GM19025 (cell line): ENCODE measurements around the gene SLC25A4.

Source experiments
- ATAC-seq: cut with Tn5 transposase; IDR thresholded peaks from one replicate; pipeline ENCODE4 v1.9.1; 2021; ENCODE audit warnings: mild to moderate bottlenecking, low read depth, moderate library complexity; ENCODE audit not compliant: unreplicated experiment

The SLC25A4 gene

DNA sequence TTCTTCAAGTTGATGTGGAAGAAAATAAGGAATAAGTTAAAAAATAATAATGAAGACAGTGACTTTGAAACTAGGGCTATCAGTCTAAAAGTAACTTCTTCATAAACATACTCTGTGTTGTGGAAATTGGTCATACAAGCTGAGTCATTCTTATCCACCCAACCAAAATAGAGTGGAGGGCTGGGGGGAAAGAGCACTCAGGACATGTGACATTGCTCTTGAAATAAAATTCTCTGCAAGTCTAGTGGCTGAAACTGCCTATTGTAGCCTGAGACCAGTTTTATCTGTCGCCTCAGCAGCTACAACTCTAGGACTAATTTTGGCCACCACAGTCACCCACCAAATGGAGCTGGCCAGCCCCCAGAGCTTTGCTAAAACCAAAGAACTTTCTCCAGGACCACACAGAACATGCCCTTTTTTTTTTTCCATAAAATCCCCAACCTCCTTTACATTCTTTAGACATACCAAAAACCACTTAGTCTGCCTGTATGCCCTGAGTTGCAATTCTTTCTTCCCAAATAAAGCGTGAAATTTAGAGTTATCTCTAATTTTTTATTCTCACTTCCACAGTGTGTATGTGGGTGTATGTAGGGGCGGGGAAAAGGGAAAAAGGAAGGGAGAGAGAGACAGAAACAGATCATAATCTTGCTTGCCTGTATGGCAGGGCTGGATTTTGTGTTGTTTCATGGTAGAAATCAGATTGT lies 23.0 kb upstream of the SLC25A4 start:
- no peak for ATAC-seq

DNA sequence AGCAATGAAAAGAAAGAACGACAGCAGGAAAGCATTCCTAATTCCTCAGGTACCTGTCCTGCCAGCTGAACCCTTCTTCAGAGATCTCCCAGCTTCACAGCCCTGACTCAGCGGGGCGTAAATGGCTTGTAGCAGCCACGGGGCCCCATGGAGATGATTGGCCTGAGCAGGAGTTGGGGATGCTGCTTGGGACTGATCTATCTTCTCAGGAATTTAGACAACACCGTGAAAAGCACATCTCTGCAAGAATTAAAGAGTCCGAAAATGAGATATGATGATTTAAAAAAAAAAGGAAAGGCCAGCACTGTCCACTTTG lies 22.5 kb upstream of the SLC25A4 start:
- no peak for ATAC-seq

DNA sequence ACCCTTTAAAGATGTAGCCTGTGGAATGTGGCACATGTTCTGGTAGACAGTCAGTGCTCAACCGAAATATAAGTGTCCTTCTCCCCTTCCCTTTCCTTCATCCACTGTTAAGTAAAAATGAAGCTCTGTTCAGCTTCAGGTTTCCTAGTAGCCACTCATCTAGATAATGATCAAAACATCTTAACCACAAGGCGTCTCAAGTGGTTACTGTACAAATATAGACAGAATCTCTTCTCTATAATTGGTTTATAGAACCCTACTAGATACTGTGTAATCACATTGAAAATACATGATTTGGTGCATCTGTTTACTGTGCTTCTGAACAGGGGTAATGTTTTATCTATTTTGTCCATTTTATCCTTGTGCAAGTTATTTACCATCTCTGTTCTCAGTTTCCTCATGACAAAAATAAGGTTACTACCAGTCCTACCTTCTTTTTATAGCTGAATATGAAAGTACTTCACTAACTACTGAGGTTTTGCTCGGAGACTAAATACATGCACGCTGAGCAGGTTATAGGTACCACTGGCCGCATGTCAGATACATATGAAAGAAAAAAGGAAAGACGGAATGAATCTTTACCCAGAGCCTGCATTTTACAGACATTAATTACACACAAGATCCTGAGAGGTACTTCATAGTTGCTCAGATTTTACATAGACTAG lies 20.3 kb upstream of the SLC25A4 start:
- ATAC-seq: peak; percentile 74

DNA sequence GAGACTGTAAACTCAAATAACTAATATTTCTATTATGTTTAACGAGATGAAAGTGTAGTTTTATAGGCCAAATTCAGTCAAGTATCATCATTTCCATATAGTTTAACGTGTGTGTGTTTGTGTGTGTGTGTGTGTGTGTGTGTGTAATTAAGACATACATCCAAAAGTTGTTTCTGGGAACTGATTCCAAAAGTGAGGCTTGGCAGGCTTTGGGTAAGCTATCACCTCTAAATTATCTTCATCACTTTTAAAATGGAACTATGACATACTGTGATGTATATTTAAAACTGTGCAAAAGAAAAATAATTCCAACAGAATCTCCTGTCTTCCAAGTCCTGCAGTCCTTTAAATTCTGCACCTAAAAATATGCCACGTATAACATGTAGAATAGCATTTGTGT lies 19.1 kb upstream of the SLC25A4 start:
- ATAC-seq: no peak

DNA sequence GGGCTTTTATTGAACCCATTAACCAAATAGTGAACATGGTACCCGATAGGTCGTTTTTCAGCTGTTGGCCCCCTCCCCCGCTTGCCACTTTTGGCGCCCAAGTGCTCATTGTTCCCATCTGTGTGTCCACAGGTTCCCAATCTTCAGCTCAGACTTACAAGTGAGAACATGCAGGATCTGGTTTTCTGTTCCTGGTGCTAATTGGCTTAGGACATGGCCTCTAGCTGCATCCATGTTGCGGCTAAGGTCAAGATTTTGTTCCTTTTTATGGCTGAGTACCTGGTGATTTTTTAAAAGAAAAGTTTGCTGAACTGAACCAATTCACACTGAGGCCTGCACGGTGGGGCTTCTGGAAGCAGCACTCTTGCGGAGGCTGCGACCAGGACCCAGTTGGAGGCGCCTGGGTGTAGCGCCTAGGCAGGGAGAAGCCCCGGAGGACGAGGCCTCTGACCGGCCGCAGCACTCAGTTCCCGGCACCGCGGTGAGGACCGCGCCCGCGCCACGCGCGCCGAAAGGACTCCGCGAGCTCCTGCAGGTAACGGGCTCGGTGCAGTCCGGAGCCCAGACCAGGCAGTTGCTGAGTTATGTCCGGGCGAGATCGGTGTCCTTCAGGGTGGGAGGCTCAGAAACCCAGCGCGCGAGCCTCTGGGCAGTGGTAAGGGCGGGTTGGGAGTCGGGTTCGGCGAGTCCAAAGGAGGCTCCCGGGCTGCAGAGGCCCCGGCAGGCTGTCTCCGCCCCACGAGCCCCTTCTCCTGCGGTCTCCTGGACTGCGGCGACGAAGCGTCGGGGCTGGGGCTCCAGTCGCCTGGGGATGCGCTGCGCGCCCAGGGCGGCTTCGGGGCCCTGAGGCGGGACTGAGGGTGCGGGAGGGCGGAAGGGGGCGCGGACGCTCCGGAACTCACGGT lies 15.8 kb upstream of the SLC25A4 start:
- ATAC-seq: no peak

DNA sequence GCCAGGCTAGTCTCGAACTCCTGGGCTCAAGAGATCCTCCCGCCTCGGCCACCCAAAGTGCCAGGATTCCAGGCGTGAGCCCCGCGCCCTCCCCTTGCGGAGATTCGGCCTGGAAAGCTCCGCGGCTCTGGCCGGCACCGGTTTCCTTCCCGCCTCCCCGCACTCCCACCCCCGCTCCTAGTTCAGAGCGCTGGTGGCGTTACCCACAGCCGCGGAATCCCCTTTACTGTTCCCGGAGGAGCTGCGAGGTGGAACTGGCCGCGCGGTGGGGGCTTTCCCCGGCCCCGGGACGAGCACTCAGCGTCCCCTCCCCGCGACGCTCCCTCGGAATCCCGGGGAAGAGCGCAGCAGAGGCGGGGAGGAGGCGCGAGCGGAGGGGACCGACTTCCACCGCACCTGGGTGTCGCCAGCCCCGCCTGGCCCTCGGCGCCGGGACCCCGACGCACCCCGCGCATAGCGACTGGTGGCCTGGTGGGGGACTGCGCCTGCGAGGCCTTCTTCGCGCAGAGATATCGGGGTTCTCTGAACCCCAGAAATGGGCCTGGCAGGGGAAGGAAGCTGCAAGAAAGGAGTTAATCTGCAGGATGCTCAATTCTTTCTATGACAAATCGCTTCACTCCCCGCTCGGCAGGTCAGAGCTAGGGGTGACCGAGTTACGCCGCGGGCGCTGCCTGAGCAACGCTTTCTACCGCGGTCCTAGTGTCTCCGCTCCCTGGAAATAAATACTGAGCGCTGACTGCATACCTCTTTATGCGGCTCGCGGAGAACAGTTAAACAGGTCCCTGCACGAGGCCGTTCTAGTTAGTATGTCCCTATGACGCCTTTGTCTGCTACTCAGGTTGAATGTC lies 14.6 kb upstream of the SLC25A4 start:
- no peak for ATAC-seq

DNA sequence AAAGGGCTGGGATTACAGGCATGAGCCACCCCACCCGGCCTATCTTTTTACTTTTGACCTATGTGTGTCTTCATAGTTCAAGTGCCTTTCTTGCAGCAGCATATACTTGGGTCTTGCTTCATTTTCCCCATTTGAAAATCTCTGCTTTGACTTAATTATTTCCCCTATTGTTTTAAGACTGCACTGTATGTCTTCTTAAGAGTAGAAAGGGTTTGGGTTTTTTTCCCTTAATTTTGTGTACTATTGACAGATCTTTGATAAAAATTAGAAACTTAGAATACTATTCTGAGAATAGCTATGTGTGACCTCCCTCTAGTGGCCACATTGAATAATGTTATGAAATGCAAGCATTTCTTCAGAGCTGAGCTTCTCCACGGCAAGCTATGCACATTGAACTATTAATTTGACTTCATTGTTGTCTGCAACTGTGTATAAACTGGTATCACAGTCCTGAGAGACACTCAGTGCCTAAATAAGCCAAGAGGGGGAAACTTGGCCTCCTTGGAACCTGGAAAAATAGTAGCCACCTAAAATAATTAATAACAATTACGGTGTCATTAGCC lies 8.7 kb upstream of the SLC25A4 start:
- no peak for ATAC-seq

DNA sequence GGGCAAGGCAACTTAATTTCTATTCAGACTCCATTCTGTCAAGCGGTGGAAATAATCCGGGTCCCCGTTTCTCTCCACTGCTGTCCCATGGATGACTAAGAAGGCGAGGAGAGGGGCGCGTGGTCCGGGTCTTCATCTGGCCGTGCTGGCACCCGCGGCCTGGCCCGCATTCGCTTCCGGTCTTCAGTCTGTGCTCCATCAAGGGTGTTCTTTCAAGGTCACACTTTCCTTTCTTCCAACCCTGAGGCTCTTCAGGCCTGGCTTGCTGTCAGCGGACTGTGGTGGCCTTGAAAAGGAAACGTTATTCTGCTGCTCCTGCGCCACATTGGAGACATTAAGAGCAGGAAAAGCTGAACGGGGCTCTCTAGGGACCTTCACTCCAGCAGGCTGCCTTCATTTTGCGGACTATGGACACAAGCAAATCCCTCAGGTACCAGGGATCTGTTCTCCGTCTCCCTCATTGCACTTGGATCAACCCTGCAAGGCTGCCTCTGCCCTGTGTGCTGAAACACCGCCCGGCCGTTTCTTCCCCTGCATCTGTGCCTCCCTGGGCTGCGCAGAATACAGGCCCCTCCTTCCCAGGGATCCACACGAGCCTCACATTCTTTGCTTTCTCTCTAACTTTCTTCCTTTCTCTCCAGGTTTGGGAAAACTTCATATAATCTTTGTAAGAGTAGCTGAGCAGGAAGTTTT lies 5.7 kb upstream of the SLC25A4 start:
- ATAC-seq: no peak

DNA sequence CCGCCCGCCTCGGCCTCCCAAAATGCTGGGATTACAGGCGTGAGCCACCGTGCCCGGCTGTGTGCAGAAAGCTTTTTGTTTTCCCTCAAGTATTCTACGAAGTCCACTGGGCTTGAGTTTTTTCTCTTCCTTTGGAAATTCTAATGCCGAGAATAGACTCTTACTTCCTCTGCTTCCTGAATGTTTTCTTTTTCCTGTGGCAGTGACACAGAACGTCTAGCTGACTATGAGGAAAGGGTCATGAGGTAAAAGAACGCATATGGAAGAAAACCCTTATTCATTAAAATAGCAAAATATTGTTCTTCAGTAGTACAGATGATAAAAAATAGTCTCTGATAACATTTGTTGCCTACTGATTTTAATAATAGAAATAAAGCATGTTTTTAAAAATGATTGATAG lies 4.9 kb upstream of the SLC25A4 start:
- no peak for ATAC-seq

DNA sequence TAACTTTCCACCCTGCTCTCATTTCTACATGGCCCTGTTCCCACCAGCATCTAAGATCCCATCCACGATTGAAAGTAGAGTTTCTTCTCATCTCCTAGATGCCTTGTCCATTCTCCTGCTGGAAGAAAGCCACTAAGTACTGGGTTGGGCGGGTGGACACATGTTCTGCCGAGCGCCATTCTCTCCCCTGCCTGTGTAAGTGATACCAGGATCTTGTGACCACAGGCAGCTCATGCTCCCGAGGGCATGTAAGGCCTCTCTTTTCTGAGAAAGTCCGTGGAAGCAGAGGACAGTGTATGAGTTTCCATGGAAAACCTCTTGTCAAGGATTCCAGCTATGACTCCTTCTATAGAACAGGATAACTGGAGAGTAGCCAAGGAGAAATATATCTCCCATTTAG lies 3.3 kb upstream of the SLC25A4 start:
- no peak for ATAC-seq

DNA sequence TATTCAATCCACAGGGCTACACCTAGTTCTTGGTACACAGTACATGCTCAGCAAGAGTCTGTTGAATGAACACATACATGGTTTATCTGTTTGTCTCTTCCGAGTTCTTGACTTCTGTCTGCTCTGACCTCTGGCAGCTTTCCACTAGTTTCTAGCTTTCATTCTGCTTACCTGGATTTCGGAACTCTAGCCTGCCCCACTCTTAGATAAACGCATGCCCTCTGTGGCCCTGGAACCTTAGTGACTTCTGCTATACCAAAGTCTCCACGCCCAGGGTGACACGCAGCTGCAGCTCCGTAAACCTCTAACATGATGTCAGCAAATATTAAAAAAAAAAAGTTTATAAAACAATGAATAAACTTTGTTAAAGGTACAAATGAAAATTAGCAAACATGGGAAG lies 1.3 kb upstream of the SLC25A4 start:
- ATAC-seq: no peak

DNA sequence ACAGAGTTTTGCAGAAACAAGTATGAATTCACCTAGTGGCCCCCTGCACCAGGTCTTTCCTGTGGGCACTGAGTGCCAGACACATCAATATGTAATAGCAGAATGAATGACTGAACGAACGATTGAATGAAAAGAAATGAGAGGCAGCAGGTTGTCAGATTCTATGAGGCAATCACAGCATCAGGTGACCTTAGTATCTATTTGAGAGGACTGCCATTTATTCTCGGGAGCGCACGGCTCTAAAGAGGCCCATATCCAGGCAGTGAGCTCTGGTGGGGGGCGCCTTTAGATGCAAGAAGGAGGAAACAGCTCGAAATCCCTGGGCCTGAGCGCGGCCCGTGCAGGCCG lies 528 bp upstream of the SLC25A4 start:
- no peak for ATAC-seq

DNA sequence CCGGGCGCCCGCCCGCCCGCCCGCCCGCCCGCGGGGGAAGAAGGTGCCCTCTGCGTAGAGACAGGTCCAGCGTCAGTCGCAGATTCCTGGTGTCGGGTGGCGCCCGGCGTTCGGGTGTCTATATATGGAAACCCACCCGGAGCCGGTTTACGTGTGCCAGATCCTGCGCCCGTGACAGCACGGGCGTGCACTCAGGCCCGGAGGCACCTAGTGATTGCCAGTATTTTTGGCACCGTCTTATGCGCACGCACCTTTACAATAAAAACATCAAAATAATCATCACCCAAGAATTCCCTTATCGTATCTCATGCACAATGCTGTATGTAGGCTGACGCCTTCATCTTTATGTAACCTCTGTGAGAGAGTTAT lies 519 bp downstream of the SLC25A4 start:
- ATAC-seq: no peak

DNA sequence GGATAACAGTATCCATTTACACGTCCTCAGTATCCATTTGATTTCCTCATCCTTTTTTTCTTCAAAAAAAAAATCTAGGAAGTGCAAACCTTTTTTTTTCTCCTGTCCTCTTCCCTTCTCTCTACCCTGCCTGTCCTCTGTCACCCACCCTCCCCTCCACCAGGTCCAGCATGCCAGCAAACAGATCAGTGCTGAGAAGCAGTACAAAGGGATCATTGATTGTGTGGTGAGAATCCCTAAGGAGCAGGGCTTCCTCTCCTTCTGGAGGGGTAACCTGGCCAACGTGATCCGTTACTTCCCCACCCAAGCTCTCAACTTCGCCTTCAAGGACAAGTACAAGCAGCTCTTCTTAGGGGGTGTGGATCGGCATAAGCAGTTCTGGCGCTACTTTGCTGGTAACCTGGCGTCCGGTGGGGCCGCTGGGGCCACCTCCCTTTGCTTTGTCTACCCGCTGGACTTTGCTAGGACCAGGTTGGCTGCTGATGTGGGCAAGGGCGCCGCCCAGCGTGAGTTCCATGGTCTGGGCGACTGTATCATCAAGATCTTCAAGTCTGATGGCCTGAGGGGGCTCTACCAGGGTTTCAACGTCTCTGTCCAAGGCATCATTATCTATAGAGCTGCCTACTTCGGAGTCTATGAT lies 1.7 kb downstream of the SLC25A4 start:
- no peak for ATAC-seq

DNA sequence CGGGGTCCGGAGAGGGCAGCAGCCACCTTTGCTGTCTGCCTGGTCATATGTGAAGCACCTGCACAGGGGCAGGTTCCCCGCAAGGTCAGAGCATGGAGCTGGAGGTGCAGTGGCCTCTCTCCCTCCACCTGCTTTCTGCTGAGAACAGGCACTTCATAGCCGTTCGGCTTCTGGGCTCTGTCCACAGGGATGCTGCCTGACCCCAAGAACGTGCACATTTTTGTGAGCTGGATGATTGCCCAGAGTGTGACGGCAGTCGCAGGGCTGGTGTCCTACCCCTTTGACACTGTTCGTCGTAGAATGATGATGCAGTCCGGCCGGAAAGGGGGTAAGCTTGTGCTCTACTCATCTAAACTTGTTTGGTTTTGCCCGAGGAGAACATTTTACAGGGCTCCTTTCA lies 2.5 kb downstream of the SLC25A4 start:
- no peak for ATAC-seq

DNA sequence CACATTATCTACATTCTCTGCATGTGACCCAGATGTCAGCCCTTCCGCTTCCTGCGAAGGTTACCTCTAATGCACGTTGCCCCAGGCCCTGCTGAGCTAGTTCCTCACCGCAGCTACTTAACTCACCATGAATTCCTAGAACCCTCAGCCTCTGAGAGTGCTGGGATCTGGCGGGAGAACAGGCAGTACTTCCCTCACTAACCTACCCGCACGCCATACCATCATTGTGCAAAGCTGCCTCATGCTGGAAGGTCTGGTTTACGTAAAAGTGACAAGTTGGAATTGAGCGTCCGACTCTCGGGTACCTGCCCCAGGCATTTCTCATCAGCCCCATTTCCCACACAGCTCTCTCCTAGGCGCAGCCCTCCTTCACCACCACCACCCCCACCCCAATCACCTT lies 6.3 kb downstream of the SLC25A4 start:
- no peak for ATAC-seq

DNA sequence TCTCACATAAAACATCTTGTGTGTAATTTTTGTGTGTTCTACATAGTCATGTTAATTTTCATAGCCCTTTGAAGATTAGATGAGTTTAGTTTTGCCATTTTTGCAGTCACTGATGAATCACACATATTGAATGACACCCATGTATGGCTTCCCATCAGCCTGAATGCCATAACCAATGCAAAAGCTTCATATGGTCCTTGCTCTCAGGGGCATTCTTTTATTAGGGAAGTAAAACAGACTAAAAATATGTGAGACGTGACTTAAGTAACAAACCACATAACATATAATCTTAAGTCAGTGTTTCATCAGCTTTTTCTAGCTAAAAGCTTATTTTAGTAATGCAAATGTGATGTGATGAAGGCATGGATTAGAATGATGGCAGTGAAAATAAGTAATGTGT lies 8.2 kb downstream of the SLC25A4 start:
- no peak for ATAC-seq

DNA sequence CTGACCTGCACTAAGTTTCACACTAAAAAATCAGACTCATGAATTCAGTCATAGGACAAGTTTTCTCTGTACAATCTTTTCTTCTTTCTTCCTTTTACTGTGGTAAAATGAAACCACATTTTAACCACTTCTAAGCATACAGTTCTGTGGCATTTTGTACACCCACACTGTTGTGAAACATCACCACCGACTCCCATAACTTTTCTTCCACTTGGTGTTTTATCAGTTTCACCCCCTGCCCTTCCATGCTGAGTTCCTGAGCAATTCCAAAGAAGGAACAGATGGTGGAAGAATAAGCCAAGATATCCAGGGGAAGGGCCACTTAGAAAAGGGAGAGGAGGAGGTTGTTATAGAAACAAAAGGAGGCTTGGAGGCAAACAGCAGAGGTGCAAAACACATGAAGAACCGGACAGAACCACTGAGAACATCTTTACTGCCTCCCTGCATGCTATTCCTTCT lies 22.6 kb downstream of the SLC25A4 start:
- peak; percentile 84 for ATAC-seq

DNA sequence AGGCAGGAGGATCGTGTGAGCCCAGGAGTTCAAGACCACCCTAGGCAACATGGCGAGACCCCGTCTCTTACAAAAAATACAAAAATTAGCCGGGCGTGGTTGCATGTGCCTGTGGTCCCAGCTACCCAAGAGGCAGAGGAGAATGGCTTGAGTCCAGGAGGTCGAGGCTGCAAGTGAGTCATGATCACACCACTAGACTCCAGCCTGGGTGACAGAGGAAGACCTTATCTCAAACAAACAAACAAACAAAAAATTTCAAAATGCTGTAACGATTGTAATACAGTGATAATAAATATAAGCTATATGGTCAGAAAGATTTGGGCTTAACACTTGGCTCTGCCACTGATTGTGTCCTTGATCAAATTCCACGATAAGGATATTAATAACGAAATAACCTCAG lies 24.2 kb downstream of the SLC25A4 start:
- ATAC-seq: no peak
